GM18873 (cell line): ENCODE measurements around the gene BOLA1.
"Not testable (repeated sequence)": the region's sequence is repeated elsewhere in the genome, so short reads cannot be mapped to it uniquely, and the experiment has no call there.

Experiments
- ATAC-seq: cut with Tn5 transposase; IDR thresholded peaks from one replicate; pipeline ENCODE4 v1.9.1; 2021; ENCODE audit warnings: mild to moderate bottlenecking, moderate library complexity, moderate number of reproducible peaks; ENCODE audit not compliant: unreplicated experiment, low FRiP score

Gene BOLA1

GRCh38 chr1:149899460-149900284 is at the start of gene BOLA1:
TSS of gene BOLA1 (plus strand) at chr1:149899568. CDS start at chr1:149900060, 492 bp downstream.
- ATAC-seq: peak; percentile 53

- ATAC-seq: no peak
Measured at GRCh38 chr1:149849947-149850360, 49.4 kb upstream of the BOLA1 start.

GRCh38 chr1:149850732-149851345 is 48.5 kb upstream of the BOLA1 start:
- ATAC-seq: peak; percentile 57

- ATAC-seq: not testable (repeated sequence)
Measured at GRCh38 chr1:149851585-149852213, 47.7 kb upstream of the BOLA1 start.

GRCh38 chr1:149852263-149852662 is 47.1 kb upstream of the BOLA1 start:
- ATAC-seq: peak; percentile 24

- not testable (repeated sequence) for ATAC-seq
Measured at GRCh38 chr1:149860271-149860670, 39.1 kb upstream of the BOLA1 start.

GRCh38 chr1:149860684-149861496 is 38.5 kb upstream of the BOLA1 start:
- peak; percentile 46 for ATAC-seq

- peak; percentile 3 for ATAC-seq
Measured at GRCh38 chr1:149861497-149862054, 37.8 kb upstream of the BOLA1 start.

GRCh38 chr1:149866887-149867286 is 32.5 kb upstream of the BOLA1 start:
- ATAC-seq: not testable (repeated sequence)

GRCh38 chr1:149873060-149873459 is 26.3 kb upstream of the BOLA1 start:
- not testable (repeated sequence) for ATAC-seq

- no peak for ATAC-seq
Measured at GRCh38 chr1:149877211-149877946, 22.0 kb upstream of the BOLA1 start.

GRCh38 chr1:149879556-149879955 is 19.8 kb upstream of the BOLA1 start:
- no peak for ATAC-seq

GRCh38 chr1:149881876-149882275 is 17.5 kb upstream of the BOLA1 start:
- ATAC-seq: no peak

GRCh38 chr1:149883598-149884247 is 15.6 kb upstream of the BOLA1 start:
- no peak for ATAC-seq

- no peak for ATAC-seq
Measured at GRCh38 chr1:149884433-149885338, 14.7 kb upstream of the BOLA1 start.

GRCh38 chr1:149885339-149886120 is 13.8 kb upstream of the BOLA1 start:
- no peak for ATAC-seq

GRCh38 chr1:149886121-149886395 is 13.3 kb upstream of the BOLA1 start:
- ATAC-seq: not testable (repeated sequence)
